Measurements from ENCODE around the gene HSPB9.

The HSPB9 gene

GRCh38 chr17:42171831-42172230 lies 49.2 kb downstream of the HSPB9 start:
- DNase-seq = no peak
- intact Hi-C loops (cut with DNase I) = no loop called here
